GM21717 (cell line): ENCODE data around the gene SVEP1.

Experiments used
- ATAC-seq: cut with Tn5 transposase; IDR thresholded peaks from one replicate; pipeline ENCODE4 v1.9.1; 2021; ENCODE audit warnings: mild to moderate bottlenecking, moderate library complexity; ENCODE audit not compliant: unreplicated experiment

SVEP1 gene

DNA sequence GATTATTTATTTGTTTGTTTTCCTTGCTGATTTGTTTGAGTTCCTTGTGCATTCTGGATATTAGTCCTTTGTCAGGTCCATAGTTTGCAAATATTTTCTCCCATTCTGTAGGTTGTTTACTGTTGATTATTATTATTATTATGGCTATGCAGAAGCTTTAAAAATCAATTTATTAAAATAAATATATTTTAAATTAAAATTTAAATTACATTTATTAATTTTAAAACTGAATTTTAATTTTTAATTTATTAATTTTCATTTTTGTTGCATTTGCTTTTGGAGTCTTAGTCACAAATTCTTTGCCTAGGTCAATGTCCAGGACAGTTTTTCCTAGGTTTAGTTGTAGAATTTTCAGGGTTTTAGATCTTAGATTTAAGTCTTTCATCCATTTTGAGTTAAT lies 50.9 kb downstream of the SVEP1 start:
- ATAC-seq = no peak

DNA sequence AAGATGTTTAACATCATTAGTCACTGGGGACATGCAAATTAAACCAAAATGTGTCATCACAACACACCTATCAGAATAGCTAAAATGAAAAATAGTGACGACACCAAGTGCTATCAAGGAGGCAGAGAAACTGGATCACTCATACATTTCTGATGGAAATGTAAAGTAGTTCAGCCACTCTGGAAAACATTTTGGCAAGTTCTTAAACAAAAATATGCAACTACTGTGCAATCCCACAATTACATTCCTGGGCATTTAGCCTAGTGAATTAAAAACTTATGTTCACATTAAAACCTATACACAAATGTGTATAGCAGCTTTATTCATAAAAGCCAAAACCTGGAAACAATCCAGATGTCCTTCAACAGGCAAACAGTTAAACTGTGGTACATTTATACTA lies 53.1 kb downstream of the SVEP1 start:
- ATAC-seq = no peak

DNA sequence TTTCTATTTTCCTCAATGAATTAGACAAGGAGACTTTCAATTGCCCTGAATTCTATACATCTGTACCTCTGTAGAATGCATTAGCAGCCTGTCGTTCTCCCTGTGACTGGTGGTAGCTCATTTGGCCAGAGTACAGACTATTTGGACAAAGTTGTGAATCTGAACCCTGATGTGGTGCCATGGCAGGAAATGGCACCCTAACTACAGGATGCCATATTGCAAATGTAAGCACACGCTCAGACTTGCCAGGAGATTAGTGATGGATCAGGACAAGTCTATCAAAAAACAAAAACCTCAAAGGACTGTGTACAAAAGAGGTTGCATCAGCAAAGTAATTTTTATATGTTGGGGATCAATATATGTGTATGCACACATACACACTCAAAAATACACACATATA lies 58.3 kb downstream of the SVEP1 start:
- no peak for ATAC-seq

DNA sequence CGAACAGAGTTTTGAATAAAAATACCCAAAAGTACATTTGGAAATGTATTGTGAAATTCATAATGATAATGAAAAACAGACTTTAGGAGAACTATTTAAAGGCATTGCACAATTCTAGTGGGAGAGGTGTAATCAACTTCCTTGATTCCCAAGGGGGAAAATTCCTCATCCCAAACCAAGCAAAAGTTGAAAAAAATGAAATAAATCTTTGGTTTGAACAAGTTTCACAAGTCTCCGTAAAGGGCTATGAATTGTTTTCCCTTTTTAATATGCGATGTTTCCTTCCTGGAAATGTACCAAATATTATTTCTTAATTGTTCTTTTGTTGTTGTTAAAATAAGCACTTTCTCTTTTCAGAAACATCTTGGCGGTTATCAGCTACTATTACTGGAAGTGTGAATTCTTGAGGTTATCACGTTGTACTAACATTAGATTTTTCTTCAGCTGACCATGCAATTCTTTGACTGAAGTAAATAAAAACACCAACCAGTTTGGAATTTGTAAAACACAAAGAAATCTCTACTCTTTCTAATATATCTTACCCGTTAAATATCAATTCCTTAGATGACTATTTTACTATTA lies 59.3 kb downstream of the SVEP1 start:
- ATAC-seq = no peak

DNA sequence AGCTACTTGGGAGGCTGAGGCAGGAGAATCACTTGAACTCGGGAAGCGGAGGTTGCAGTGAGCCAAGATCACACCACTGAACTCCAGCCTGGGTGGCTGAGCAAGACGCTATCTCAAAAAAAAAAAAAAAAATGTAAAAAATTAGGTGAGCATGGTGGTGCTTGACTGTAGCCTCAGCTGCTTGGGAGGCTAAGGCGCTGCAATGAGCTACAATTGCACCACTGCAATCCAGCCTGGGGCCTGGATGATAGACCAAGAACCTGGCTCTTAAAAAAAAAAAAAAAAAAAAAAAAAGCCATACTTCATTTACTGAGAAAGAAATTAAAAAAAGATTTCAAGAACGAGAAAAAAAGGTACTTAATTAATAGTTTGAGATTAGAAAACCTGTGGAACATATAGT lies 62.1 kb downstream of the SVEP1 start:
- no peak for ATAC-seq

DNA sequence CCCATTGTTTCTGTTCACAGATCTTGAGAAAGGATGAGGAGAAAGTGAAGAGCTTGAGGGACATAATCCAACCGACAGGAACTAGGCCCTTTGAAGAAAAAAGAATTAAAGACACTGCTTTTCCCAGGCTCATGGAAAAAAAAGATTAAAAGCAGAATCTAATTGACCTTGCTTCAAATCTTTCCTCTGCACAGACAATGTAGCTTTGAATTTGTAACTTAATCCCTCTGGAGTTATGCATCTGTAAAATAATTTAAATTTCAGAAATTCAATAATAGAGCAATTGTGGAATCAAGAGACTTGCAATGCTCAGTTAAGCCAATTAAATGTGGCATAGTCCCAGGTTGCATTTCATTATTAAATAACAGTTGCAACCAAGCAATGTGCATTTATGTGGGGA lies 64.6 kb downstream of the SVEP1 start:
- no peak for ATAC-seq

DNA sequence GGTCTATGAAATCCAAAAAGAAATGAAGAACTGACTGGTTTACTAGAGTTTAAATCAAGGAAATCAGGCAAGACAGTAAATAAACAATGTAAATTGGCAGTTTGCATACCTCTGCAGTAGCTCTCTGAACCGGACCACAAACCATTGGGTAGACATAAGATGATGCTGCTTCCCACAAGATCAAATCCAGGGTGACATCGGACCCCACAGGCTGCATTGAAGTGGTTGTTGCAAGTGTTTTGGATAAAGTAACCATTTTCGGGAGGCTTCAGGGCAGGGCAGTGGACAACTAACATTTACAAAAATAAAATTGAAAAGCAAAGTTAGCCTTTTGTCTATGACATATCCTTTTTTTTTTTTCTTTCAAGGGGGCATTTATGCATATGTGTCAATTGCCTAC lies 66.7 kb downstream of the SVEP1 start:
- ATAC-seq = no peak

DNA sequence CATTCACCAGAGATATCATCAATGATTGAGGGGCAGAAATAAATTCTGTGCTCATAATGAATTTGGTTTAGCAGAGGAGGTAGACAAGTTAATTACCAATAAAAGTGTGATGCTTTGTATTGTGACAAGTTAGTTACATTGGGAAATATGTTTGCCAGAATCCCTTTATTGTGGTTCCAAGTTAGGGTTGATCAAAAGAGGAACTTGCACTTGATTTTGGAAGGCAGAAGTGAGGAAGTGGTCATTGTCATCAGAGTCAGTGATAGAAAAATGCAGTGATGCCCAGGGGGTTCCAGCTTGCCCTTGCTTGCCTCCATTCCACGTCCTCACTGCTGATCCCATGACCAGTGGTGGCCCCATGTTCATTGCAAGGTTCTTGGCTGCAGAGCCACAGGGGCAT lies 69.7 kb downstream of the SVEP1 start:
- ATAC-seq = no peak

DNA sequence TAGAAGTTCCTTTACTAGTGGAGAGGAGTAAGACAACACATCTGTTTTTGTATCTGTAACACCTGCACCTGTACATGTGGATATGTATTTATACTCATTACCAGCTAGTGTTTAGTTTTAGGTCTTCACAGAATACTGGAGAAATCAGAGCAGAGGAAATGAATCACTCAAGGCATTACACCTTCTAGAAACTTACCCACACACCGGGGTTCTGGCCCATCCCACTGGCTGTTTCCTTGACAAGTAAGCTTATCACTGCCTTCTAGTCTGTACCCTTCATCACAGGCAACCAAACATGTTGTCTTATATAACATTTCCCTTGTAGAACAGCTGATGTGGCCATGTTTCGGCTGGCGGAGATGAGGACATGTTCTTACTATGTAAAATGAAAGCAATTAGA lies 76.7 kb downstream of the SVEP1 start:
- no peak for ATAC-seq

DNA sequence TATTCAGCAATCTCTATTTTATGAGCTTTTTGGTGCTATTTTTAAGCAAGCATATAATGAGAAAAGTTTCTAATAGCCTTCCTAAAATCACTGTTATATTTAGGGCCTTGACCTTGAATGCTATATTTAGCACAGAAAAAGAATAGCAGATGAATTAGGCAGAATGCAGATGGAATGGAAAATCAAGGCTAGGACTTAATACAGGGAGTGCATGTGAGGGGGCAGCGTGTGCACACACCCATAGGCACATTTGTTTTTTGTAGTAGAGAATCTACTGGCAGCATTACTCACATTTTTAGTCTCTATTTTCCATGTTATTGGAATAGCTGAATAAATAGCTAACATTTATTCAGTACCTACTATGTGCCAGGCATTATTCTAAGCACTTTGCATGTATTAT lies 79.9 kb downstream of the SVEP1 start:
- ATAC-seq = no peak

DNA sequence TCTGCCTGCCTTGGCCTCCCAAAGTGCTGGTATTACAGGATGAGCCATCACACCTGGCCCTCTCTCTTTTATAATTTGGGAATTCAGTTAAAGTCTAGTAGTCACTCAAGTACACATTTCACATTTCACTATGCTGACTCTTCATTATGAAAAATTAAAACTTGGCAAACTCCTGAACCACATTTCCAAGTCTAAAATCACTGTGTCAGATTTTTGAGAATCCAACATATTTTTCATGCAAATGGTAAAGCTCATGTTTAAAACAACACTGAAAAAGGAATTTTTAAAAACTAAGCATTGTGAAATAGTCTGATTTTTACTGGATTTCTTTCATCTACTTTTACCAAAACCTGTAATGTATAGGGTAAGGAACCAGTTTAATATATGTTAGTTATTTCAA lies 92.3 kb downstream of the SVEP1 start:
- no peak for ATAC-seq

DNA sequence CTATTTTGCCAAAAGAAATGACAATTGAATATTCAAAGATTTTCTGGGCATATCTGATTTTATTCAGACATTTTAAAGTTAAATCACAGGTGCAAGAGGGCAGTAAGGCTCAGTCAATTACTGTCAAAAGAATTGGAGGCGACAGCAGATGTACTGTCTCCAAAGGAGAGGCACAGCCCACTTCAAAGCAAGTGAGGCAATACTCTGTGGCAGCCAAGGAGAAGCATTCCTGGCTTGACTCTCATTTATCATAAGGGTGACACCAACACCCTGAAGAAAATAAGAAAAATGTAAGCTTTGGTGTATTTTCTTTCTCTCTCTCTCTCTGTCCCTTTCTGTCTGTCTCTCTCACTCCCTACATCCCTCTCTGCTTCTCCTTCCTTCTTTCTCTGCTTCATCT lies 93.3 kb downstream of the SVEP1 start:
- no peak for ATAC-seq

DNA sequence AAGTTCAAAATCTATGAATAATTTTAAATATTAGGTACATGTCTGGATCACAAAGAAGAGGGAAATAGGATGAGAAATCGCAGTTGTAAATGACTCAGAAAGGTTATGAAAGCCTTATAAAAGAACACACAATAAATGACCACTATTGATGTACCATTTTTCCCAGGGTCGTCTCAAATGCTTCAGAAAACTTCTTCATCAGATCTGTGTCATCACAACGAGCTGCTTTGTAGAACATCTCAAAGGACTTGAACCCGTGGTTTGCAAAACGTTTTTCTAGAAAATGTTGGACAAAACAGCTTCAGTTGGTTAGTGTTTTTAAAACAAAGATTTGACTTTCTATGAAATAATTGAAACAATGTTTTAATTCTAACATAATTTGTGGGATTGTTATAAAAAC lies 100.1 kb downstream of the SVEP1 start:
- ATAC-seq = no peak

DNA sequence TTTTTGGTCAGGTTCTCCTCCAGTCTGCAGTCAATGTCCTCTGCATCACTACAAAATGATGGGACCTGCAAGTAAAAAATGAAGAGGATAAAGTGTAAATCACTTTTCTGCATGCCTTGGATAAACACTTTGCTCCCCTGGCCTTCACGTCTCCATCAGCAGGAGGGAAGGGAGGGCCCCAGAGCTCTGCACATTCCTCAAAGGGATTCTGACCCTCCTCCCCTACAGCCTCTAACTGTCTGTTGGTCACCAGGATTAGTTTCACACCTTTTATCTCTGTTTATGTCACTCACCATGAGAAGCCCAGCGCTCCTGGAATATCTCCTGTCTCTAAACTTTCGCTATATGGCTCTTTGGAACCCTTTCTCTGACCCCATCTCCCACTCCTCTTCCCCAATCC lies 103.3 kb downstream of the SVEP1 start:
- ATAC-seq = no peak

DNA sequence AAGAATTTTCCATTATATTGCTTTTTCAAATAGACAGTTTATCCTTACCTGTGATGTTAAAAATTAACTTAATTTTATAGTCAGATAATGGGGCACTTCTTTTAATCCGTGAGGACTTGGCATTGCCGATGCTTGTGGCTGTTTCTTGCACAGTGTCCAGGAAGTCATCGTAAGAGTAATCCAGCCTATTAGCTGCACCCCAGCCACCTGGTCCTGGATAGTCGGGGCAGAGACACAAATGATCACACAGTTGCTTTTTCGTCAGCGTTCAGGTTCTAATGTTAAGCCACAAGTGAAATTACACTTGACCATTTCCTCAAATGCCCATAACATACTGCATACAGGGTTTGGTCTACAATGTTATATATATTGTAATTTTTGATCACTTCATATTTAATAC lies 107.4 kb downstream of the SVEP1 start:
- ATAC-seq = no peak

DNA sequence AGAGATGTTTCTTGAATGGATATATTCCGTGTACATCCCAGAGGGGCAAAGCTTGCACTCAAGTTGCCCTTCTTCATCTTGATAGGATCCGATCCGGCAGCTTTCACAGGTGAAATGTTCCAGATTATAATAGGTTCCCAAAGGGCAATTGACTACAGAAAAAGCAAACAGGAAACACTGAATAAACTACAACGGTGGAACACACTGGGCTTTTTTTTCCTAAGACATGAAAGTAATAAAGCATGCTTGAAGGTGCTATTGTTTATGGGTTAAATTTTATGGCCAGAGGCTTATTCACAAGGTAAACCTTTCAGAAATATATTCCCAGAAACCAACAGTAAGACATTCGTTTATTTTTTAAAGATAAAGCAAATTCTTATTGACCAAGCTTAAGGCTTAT lies 110.6 kb downstream of the SVEP1 start:
- ATAC-seq = no peak

DNA sequence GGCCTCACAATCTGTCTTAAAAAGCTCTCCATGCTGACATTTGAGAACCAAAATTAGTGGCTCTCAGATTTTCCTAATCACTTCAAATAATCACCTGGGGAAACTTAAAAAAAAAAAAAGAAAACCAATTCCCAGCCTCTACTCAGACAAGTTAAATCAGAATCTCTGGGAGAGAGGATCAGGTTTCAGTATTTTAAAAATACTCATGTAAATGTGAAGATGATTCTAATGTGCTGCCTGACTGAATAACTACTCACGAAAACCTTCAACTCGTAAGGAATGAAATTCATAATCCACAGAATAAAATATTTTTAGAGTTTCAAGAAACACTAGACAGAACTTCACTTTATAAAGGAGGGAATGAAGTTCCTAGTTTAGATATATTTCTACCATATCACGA lies 114.4 kb downstream of the SVEP1 start:
- no peak for ATAC-seq

DNA sequence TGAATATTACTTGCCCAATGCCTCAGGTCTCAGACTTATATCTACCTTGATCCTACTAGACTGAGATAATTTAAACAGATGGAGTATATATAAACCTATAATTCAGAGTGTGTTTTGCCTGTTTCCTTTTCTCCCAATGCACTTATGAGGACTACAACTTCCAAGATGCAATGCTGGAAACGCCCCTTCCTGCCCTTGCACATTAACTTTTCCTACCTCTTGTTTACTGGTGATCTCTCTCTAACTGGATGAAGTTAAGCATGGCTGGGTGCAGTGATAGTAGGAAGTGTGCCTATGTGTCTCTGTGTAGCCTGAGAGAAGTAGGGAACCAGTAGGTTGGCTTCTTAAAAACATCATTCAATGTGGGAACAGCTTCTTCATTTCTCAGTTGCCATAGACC lies 115.2 kb downstream of the SVEP1 start:
- no peak for ATAC-seq

DNA sequence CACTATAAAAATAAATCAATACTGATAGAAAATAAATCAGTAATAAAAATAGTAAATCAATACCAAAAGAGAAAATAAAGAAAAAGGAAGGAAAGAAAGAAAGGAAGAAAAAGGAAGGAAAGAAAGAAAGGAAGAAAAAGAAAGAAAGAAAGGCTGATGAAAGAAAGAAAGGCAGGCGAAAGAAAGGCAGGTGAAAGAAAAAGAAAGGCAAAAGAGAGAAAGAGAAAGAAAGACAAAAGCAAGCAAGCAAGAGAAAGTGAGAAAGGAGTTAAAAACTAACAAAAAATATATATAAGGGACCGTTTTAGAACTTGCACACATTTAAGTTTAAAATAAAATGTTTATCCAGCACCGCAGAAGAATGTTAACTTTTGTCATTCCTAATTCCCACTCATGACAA lies 116.0 kb downstream of the SVEP1 start:
- no peak for ATAC-seq

DNA sequence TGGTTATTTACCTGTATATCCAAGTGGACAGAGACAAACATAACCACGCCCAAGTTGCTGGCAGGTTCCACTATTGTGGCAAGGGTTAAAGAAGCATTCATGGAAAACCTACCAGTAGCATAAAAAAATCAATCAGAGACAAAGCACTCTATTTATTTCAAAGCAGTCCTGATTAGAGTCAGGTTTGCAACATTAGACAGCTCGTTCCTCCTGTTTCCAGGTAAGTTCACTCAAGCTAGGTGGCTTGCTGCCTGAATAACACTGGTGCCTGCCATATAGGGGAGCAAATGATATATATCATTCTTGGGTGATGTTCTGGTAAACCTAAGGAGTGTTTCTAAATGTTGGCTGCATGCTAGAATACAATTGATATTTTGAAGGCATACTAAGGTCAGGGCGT lies 122.3 kb downstream of the SVEP1 start:
- ATAC-seq = no peak

DNA sequence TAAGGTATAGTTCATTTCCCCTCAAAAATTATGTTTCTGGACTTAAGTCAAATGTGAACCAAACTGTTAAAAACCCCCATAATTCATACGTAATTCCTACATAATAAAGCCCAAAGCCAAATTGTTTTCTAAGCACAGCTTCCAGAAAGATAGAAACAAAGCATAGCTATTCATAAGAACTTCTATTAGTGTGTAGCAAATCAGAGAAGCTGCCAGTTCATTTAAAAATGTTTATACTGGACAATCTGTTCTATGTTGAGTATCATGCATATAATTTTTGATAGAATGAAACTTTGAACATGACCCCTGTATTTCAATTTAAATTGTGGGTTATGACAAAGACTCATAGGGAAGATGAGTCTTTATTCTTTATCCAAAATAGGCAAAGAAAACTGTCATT lies 122.9 kb downstream of the SVEP1 start:
- no peak for ATAC-seq

DNA sequence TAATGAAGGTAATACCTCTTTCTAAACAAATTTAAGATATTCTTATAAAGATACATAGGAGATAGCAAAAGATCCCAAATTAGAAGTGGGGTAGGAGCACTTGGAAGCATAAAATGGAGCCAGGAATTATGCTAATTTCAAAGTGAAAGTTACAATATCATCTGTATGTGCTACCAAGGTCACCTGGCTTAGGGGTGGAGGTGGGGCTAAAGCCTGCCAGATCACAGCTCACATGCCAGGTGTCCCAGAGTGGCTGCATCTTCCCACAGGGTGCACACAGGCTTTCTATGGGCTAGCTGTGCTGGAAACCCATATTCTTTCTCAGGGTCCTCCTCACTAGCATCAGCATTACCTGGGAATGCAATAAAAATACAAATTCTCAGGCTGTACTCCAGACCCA lies 123.7 kb downstream of the SVEP1 start:
- ATAC-seq = no peak

DNA sequence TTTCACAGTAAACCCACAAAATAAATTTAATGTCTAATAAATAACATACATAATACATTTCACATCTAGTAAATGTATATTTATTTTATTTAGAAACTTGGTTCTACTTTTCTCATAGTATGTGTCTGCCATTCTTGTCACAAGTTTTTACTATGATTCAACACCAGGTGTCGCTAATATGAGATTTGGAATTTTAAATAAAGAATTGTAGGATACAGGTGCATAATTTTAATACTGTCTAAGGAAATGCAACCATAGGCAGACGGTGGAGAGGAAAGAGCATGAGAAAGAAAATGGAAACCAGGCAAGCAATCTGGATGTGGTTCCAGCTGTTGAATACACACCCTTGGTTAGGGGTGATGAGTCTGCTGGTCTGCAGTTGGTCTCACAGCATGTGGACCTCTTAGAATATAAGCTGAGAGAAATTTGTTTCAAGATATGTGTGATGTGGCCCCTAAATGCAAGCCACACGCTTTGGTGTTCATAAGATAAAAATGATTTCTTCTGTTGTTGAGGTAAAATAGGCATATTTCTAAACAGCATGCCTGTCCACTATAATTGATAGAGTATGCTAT lies 127.2 kb downstream of the SVEP1 start:
- ATAC-seq = no peak
